ENCODE results near the gene EFR3B.

GRCh38 chr2:25132693-25133092 lies 90.8 kb downstream of the EFR3B start:
- no peak for TF ChIP-seq POLR2A (IDR thresholded peaks at IDR 0.05)
- TF ChIP-seq CTCF (IDR thresholded peaks at IDR 0.05), result no peak

Data from esophagus squamous epithelium (tissue), 4 donors.